SU-DHL-6 (cell line): ENCODE measurements around the gene LIPA.
"Not testable (repeated sequence)": the region's sequence is repeated elsewhere in the genome, so short reads cannot be mapped to it uniquely, and the experiment has no call there.

Experiments used
- H2AFZ ChIP-seq: fragments of 200-600 bp; sonication (generic); 2 replicates; pipeline ENCODE4 v1.6.1; 2014; ENCODE audit warnings: low read depth, mild to moderate bottlenecking, moderate library complexity, mixed read lengths, antibody characterized with exemption, low read length; ENCODE audit not compliant: severe bottlenecking
- H3F3A ChIP-seq: fragments of 200-600 bp; shearing (Covaris generic); 2 replicates; pipeline ENCODE4 v1.6.0; 2016; ENCODE audit warnings: antibody characterized with exemption, mild to moderate bottlenecking; ENCODE audit not compliant: insufficient read depth
- H3K27ac ChIP-seq: fragments of 200-600 bp; sonication (generic); 2 replicates; pipeline ENCODE4 v1.5.1; 2016; ENCODE audit warnings: low read depth, mild to moderate bottlenecking, low read length, moderate library complexity, mixed read lengths
- H3K27me3 ChIP-seq: fragments of 200-600 bp; sonication (generic), shearing (Covaris generic); 2 replicates; pipeline ENCODE4 v1.6.0; 2014; ENCODE audit warnings: mild to moderate bottlenecking, low read length
- H3K36me3 ChIP-seq: fragments of 200-600 bp; sonication (generic); 2 replicates; pipeline ENCODE4 v1.6.1; 2014; ENCODE audit warnings: mild to moderate bottlenecking, low read length, mixed read lengths
- H3K4me2 ChIP-seq: fragments of 300-600, 200-600 bp; shearing (Covaris generic), sonication (generic); 2 replicates; pipeline ENCODE4 v1.6.0; 2014; ENCODE audit warnings: low read length, low read depth, mild to moderate bottlenecking; ENCODE audit not compliant: poor library complexity, severe bottlenecking
- H3K4me3 ChIP-seq: fragments of 200-600 bp; sonication (generic); 2 replicates; pipeline ENCODE4 v1.5.1; 2014; ENCODE audit warnings: antibody characterized with exemption, low read length, mild to moderate bottlenecking, mixed read lengths; ENCODE audit not compliant: insufficient read depth, poor library complexity, severe bottlenecking
- H3K79me2 ChIP-seq: fragments of 200-600 bp; sonication (generic); 2 replicates; pipeline ENCODE4 v1.6.1; 2014; ENCODE audit warnings: mild to moderate bottlenecking, low read length, moderate library complexity; ENCODE audit not compliant: insufficient read depth
- H3K9ac ChIP-seq: fragments of 200-600 bp; sonication (generic); 2 replicates; pipeline ENCODE4 v1.7.0; 2014; ENCODE audit warnings: mild to moderate bottlenecking, low read length
- H3K9me2 ChIP-seq: fragments of 200-600 bp; sonication (generic); replicated peaks from 2 replicates; pipeline ENCODE4 v1.6.1; 2014; ENCODE audit warnings: low read length; ENCODE audit not compliant: insufficient read depth
- H3K9me3 ChIP-seq: fragments of 200-600 bp; sonication (generic); 2 replicates; pipeline ENCODE4 v1.6.1; 2014; ENCODE audit warnings: low read length, mixed read lengths; ENCODE audit not compliant: insufficient read depth
- H4K20me1 ChIP-seq: fragments of 200-600 bp; sonication (generic); 2 replicates; pipeline ENCODE4 v1.6.1; 2014; ENCODE audit warnings: low read depth, mild to moderate bottlenecking, antibody characterized with exemption, low read length, moderate library complexity, mixed read lengths
- EZH2phosphoT487 ChIP-seq: fragments of 200-600 bp; sonication (generic), shearing (Covaris generic); conservative IDR thresholded peaks from 2 replicates; pipeline ENCODE4 v1.6.1; 2018; ENCODE audit warnings: mild to moderate bottlenecking, antibody characterized with exemption, low read length, moderate library complexity, mixed read lengths
- TF ChIP-seq, protein P1 (sequence below): fragments of 200-600 bp; sonication (generic); IDR thresholded peaks from one replicate; pipeline ENCODE4 v1.5.1; 2017; ENCODE audit warnings: antibody characterized with exemption, mild to moderate bottlenecking, low read length, moderate library complexity; ENCODE audit not compliant: insufficient read depth, poor library complexity, severe bottlenecking

Gene LIPA

DNA sequence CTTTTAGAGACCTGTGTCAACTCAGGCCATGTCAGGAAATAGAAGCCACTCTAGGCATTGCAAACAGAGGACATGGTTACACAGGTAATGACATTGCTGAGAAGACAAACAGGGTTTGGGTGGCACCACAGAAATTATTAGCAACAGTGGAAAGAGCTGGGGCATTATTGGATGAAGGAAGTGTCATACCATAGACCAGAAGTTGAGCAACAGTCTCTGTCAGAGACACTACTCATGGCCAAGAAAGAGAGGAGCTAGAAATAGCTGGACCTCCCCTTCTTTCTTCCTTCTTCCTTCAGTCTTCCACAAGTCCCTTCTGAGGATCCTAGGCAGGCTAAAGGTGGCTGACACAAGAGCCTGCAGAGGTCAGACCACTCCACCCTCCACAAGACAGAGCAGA, 4.2 kb upstream of the LIPA start:
- no peak overlapping the region for H3K4me2 ChIP-seq

DNA sequence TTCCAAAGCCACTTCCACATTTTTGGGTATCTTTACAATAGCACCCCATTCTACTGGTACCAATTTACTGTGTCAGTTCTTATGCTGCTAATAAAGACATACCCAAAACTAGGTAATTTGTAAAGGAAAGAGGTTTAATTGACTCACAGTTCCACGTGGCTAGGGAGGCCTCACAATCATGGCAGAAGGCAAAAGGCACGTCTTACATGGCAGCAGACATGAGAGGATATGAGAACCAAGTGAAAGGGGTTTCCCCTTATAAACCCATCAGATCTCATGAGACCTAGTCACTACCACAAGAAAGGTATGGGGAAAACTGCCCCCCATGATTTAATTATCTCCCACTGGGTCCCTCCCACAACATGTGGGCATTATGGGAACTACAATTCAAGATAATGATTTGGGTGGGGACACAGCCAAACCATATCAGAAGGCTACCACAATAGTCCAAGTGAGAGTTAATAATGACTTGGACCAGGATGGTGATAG, 3.6 kb upstream of the LIPA start:
- not testable (repeated sequence) for H3K27me3 ChIP-seq, H4K20me1 ChIP-seq, H3K4me2 ChIP-seq, H3K79me2 ChIP-seq, H2AFZ ChIP-seq, H3K4me3 ChIP-seq, H3K9ac ChIP-seq, H3F3A ChIP-seq, H3K9me2 ChIP-seq, H3K36me3 ChIP-seq, H3K27ac ChIP-seq
- H3K9me3 ChIP-seq: peaks cover 10% of the 10 kb centered on the region; the same call in 1 of the 2 replicates

More for the DNA sequence above, 4.2 kb upstream of the LIPA start:
- peaks cover 10% of the 10 kb centered on the region; the same call in 1 of the 2 replicates for H3K9me3 ChIP-seq
- H3K27ac ChIP-seq: no peak overlapping the region
- no peaks in the 10 kb centered on the region for H3F3A ChIP-seq
- H3K9ac ChIP-seq: no peak overlapping the region
- no peaks in the 10 kb centered on the region for H3K79me2 ChIP-seq
- H3K36me3 ChIP-seq: no peaks in the 10 kb centered on the region
- no peaks in the 10 kb centered on the region for H3K27me3 ChIP-seq
- H4K20me1 ChIP-seq: no peaks in the 10 kb centered on the region
- H3K9me2 ChIP-seq: no peaks in the 10 kb centered on the region
- no peak overlapping the region for H2AFZ ChIP-seq
- TF ChIP-seq, protein P1, sequence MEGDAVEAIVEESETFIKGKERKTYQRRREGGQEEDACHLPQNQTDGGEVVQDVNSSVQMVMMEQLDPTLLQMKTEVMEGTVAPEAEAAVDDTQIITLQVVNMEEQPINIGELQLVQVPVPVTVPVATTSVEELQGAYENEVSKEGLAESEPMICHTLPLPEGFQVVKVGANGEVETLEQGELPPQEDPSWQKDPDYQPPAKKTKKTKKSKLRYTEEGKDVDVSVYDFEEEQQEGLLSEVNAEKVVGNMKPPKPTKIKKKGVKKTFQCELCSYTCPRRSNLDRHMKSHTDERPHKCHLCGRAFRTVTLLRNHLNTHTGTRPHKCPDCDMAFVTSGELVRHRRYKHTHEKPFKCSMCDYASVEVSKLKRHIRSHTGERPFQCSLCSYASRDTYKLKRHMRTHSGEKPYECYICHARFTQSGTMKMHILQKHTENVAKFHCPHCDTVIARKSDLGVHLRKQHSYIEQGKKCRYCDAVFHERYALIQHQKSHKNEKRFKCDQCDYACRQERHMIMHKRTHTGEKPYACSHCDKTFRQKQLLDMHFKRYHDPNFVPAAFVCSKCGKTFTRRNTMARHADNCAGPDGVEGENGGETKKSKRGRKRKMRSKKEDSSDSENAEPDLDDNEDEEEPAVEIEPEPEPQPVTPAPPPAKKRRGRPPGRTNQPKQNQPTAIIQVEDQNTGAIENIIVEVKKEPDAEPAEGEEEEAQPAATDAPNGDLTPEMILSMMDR: no peak
- TF ChIP-seq EZH2phosphoT487: no peak
- no peak overlapping the region for H3K4me3 ChIP-seq

DNA sequence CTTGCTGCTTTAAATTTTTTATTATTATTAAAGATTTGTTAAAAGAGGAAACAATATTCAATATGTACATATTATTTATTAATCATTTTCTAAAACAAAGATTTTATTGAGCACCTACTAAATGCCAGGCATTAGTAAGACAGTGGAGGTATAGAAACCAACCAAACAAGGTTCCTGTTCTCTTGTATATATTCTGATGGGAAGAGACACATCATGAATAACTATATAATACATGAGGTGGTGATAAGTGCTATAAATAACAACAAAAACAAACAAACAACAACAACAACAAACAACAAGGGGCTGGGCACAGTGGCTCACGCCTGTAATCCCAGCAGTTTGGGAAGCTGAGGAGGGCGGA, 630 bp upstream of the LIPA start:
- Histone ChIP-seq H2AFZ (peak overlapping the region; percentile 73), H3K27me3 (no peaks in the 10 kb centered on the region), H3K27ac (no peak overlapping the region), H4K20me1 (no peaks in the 10 kb centered on the region), H3K9me2 (no peaks in the 10 kb centered on the region), H3K9ac (no peak overlapping the region), H3K36me3 (no peaks in the 10 kb centered on the region), H3F3A (0 out of 2 replicates have a peak, but pooled peaks cover 5% of the 10 kb centered on the region), H3K9me3 (peaks cover 10% of the 10 kb centered on the region; the same call in 1 of the 2 replicates), H3K79me2 (no peaks in the 10 kb centered on the region), H3K4me3 (no peak overlapping the region), H3K4me2 (peak overlapping the region; percentile 28)
- TF ChIP-seq EZH2phosphoT487: no peak
- TF ChIP-seq, protein P1: no peak

DNA sequence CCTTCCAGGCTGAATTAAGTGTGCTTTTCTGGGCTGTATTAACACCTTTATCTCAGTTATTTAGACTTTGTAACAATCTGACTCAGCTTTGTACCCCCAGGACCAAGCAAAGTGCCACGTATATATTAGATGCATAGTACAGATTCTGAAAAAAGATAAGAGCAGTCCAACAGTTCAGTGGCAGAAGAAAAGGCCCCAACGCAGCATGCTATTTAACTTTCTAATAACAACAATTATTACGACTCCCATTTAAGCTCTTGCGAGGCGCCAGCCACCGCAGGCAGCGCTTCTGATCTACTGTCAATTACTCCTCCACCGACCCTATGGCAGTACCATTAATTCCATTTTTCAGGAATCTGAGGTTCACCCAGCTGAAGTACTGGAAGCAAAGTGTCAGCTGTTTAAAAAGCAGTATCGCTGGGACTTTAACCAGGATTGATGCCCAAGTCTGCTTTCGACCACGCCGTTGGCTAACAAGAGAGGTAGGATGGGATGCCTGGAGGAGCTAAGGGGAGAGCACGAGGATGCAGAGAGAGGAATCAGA, 638 bp downstream of the LIPA start:
- Histone ChIP-seq H3K36me3 (no peaks in the 10 kb centered on the region), H3K27me3 (no peaks in the 10 kb centered on the region), H3K9me2 (no peaks in the 10 kb centered on the region), H3K4me3 (peak overlapping the region; percentile 65), H3K9me3 (peaks cover 10% of the 10 kb centered on the region; the same call in 1 of the 2 replicates), H4K20me1 (no peaks in the 10 kb centered on the region), H3K4me2 (peak overlapping the region; percentile 59), H2AFZ (peak overlapping the region; percentile 79), H3K27ac (no peak overlapping the region), H3K9ac (peak overlapping the region; percentile 72), H3K79me2 (no peaks in the 10 kb centered on the region), H3F3A (peaks cover 6% of the 10 kb centered on the region; the same call in 1 of the 2 replicates)
- no peak for TF ChIP-seq EZH2phosphoT487
- TF ChIP-seq, protein P1: no peak
